ENCODE measurements around the gene SOX13. TPM values are rescaled to one million over a fixed set of nuclear protein-coding genes. Genes with fewer than 3 reads are reported as not detected.

The SOX13 gene
- total RNA-seq, 6 experiments from 2014 or later, result 9.9 to 13.5 (median 11.1) TPM

DNA sequence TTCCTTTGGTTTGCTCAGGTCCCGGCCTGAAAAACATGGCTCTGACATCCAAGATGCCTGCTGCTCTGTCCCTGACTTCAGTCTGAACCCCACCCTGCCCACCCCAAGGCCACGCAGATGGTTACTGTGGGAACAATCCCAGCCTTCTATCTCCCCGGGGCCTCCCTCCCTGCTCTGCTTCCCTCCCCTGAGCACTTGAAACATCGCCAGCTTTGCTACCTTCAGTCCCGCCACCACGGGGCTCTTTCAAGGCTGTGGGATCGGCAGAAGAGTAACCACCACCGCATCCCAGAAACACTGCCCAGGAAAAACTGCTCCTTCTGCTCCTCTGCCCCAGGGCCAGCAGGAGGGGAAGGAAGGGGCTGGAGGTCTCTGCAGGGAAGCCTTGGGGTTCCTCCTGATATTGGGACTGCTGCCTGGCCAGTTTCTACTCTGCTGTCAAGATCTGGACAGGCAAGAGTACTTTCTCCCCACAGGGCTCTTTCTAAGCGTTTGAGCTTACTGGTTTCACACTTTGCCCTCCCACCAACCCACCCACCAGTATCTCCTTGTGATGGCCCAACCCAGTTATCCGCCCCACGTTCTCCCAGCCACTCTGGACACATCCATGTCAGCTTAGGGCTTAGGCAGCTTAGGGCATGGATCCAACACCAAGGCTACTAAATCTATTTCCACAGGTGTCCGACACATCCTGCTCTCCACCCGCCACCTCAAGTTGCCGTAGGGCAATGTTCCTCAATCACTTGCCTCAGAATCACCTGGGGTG is 70.5 kb downstream of the SOX13 start:
- no peaks in the 10 kb centered on the region for H3K9me3 Mint-ChIP-seq
- no peak overlapping the region for H3K27ac Mint-ChIP-seq
- H3K27me3 Mint-ChIP-seq (ENCODE audit: insufficient read depth), result peaks cover 29% of the 10 kb centered on the region
- H3K4me3 Mint-ChIP-seq, result no peak overlapping the region
- DNase-seq, result no peak
- TF ChIP-seq, protein P1, sequence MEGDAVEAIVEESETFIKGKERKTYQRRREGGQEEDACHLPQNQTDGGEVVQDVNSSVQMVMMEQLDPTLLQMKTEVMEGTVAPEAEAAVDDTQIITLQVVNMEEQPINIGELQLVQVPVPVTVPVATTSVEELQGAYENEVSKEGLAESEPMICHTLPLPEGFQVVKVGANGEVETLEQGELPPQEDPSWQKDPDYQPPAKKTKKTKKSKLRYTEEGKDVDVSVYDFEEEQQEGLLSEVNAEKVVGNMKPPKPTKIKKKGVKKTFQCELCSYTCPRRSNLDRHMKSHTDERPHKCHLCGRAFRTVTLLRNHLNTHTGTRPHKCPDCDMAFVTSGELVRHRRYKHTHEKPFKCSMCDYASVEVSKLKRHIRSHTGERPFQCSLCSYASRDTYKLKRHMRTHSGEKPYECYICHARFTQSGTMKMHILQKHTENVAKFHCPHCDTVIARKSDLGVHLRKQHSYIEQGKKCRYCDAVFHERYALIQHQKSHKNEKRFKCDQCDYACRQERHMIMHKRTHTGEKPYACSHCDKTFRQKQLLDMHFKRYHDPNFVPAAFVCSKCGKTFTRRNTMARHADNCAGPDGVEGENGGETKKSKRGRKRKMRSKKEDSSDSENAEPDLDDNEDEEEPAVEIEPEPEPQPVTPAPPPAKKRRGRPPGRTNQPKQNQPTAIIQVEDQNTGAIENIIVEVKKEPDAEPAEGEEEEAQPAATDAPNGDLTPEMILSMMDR (IDR thresholded peaks at IDR 0.05), result no peak
- H3K4me1 Mint-ChIP-seq (ENCODE audit: low read depth), result no peaks in the 10 kb centered on the region
- H3K36me3 Mint-ChIP-seq (ENCODE audit: low read depth), result peaks cover 4% of the 10 kb centered on the region; the same call in 1 of the 2 replicates

DNA sequence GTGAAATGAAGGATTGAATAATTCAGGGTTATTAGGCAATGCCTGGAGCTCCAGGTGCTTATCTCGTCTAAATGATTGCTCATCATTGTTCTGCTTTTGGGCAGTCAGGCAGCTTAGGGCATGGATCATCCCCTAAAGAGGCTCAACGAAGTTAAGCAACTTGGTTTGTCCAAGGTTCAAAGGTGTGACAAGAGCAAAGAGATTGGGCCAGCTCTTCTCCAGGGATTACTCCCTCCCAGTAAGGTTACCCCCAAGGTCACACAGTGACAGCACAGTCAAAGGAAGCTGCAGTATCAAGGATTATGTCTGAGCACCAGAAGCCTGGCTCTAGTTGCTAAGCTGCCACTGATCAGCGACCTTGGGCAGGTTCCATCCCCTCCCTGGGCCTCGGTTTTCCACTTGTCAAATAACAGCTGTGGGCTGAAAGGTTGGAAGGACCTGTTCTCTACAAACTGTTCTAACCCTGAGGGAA is 72.2 kb downstream of the SOX13 start:
- H3K9me3 Mint-ChIP-seq, result no peaks in the 10 kb centered on the region
- H3K4me3 Mint-ChIP-seq, result no peak overlapping the region
- H3K27ac Mint-ChIP-seq, result no peak overlapping the region
- H3K4me1 Mint-ChIP-seq (ENCODE audit: low read depth), result no peaks in the 10 kb centered on the region
- no peaks in the 10 kb centered on the region for H3K36me3 Mint-ChIP-seq (ENCODE audit: low read depth)
- DNase-seq, result no peak
- TF ChIP-seq, protein P1 (IDR thresholded peaks at IDR 0.05), result no peak
- H3K27me3 Mint-ChIP-seq (ENCODE audit: insufficient read depth), result peaks cover 31% of the 10 kb centered on the region

DNA sequence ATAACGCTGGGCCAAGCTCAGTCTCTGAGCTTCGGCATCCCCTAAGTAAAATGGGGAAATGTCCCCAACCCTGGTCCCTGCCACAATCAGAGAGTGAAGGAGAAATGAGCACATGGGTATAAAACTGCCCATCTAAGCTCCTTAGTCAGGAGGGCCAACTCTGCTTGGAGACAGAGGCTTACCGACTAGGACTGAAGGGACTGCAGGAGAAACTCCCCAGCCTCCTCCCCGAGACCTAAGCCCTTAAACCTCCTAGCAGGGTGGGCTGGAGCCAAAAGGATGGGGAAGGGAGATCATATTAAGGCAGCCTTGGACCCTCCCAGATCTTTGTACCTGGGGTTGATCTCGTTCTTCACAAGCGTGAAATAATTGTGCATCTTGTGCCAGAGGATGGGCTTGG is 73.4 kb downstream of the SOX13 start:
- H3K27me3 Mint-ChIP-seq (ENCODE audit: insufficient read depth), result peaks cover 28% of the 10 kb centered on the region
- DNase-seq, result no peak
- H3K4me3 Mint-ChIP-seq, result no peak overlapping the region
- no peaks in the 10 kb centered on the region for H3K9me3 Mint-ChIP-seq
- TF ChIP-seq, protein P1 (IDR thresholded peaks at IDR 0.05), result no peak
- no peaks in the 10 kb centered on the region for H3K4me1 Mint-ChIP-seq (ENCODE audit: low read depth)
- no peak overlapping the region for H3K27ac Mint-ChIP-seq
- H3K36me3 Mint-ChIP-seq (ENCODE audit: low read depth), result no peaks in the 10 kb centered on the region

DNA sequence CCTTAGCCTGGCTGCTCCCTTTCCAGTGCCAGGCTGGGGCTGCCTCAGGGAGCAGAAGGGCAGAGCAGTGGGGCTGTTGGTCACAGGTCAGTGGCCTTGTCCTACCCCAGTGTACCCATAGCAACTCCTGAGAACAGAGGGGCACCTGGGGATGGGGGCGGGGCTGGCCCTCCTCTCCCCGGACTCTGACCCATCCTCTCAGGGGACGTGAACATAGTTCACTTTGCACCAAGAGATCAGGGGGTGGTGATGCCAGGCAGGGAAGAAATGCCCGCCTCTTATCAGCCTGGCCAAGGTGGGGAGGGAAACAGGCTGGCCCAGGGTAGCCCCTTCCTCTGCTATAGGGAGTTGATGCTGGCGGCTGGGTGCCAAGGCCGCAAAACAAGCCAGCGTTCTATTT is 74.0 kb downstream of the SOX13 start:
- Mint-ChIP-seq H3K27me3 (ENCODE audit: insufficient read depth) (peaks cover 28% of the 10 kb centered on the region), H3K4me1 (ENCODE audit: low read depth) (no peaks in the 10 kb centered on the region), H3K27ac (no peak overlapping the region), H3K4me3 (no peak overlapping the region), H3K9me3 (no peaks in the 10 kb centered on the region), H3K36me3 (ENCODE audit: low read depth) (no peaks in the 10 kb centered on the region)
- TF ChIP-seq, protein P1 (IDR thresholded peaks at IDR 0.05), result no peak
- no peak for DNase-seq

DNA sequence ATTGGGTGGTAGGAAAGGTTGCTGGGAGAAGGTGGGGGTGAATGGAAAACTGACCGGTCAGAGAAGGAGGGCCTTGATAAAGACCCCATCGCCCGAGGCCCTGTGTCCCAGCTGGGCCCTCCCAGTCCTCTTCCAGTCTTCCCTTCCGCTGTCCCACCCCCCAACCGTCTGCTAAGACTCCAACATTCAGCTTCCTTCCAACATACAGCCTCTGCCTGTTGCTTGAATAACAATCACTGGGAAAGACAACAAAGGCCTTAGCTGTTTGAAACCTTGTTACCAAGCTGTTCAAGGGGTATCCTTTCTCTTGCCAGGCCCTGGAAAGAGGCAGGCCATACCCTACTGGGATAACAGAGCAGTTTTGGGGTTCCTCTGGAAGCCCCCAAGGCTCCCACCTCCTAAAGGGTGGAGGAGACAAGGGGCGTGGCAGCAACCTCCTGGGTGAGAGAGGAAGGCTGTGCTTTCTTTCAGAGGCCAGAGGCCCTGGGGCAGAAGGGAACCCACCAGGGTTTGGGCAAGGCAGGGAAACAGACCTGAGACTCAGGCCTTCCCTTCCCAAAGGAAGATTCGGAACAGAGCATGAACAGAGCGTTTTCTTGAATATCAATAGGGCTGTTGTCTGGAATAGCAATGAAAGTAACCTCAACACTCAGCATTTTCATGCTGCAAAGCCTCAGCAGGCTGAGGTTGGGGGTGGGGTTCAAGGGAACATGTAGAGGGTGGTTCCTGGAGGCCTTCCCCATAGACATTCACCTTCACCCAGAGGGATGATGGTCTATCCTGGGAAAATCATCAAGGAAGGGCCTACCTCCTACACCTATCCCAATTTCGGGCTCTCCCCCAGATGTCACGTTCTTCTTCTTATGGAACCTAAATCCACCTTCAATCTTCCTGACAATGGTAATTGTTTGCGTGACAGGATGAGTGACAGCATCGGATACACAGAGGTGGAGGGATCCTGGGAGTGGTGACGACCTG is 74.8 kb downstream of the SOX13 start:
- peaks cover 28% of the 10 kb centered on the region for H3K27me3 Mint-ChIP-seq (ENCODE audit: insufficient read depth)
- H3K9me3 Mint-ChIP-seq, result no peaks in the 10 kb centered on the region
- H3K27ac Mint-ChIP-seq, result no peak overlapping the region
- no peak overlapping the region for H3K4me3 Mint-ChIP-seq
- DNase-seq, result no peak
- TF ChIP-seq, protein P1 (IDR thresholded peaks at IDR 0.05), result no peak
- no peaks in the 10 kb centered on the region for H3K4me1 Mint-ChIP-seq (ENCODE audit: low read depth)
- H3K36me3 Mint-ChIP-seq (ENCODE audit: low read depth), result no peaks in the 10 kb centered on the region
